ENCODE results near the gene CCN2.
"Not testable (repeated sequence)": the region's sequence is repeated elsewhere in the genome, so short reads cannot be mapped to it uniquely, and the experiment has no call there.

Gene CCN2

DNA sequence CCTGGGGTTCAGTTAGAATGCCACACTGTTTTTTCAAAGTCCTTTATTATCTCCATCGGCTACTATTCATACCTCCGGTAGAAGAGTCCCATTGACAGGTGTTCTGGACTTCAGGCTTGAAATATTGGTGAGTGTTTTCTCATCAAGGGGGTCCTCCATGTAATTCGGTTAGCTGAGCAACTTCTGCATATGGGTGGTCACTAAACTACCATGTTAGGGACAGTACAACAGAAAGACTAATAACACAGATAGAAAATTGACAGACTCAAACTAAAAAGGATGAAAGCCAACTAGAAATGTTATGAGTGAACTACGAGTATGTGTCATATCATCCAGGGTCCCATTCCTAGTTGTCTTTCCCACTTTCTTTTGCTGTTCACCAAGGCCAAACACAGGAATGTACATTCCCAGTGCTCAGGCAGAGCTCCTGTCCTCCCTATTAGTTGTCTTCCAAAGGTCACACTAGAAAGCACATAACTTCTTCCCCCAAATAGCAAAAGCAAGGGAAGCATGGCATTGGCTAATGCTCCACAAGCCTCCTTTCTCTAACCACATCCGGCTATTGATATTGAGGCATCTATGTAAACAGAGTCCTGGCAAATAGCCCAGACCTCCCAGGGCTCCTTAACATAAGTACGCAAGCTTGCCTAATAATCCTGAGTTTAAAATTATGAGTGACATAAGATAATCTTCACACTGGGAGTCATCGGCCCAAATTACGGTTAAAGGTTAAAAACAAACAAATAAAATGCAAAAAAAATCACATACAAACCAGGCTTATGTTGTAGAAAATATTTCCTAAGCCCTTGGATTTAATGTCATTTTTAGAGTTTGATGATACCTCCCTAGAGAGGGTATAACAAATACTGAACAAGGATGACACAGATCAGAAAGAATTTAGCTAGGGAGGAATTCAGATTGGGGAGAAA lies 13.2 kb downstream of the CCN2 start:
- no peak for DNase-seq (ENCODE audit: low read depth)

DNA sequence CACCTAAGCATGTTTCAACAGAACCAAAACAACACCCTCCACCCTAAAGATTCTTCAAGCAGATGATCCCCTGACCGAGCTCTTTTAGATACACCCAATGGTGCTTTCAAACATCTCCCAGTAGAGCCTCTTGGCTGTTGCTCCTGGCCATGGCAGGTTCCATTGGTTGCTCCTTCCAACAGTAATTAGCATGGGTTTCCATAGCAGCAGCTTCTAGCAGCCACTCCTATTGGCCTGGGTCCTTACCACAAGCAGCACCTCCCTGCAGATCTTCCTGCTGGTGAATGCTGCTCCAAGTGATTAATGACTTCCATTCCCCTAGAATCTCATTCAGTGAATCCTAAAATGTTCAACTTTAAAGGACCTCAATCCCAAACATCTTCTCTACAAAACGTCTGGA lies 13.9 kb downstream of the CCN2 start:
- DNase-seq (ENCODE audit: low read depth), result no peak

DNA sequence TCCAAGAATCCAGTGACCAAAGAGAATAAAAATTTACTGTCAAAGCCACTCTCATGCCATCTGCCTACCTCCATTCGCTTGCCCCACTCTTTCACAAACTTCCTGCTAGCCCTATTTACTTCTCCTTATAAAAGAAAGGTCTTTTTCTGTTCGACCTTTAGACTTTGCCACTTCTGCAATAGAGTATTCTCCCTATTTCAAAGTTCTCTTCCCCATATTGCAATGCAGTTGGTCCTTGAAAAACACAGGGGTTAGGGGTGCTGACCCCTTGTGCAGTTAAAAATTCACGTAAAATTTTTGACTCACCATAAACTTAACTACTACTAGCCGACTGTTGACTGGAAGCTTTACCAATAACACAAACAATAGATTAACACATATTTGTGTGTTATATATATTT lies 15.0 kb downstream of the CCN2 start:
- no peak for DNase-seq (ENCODE audit: low read depth)

DNA sequence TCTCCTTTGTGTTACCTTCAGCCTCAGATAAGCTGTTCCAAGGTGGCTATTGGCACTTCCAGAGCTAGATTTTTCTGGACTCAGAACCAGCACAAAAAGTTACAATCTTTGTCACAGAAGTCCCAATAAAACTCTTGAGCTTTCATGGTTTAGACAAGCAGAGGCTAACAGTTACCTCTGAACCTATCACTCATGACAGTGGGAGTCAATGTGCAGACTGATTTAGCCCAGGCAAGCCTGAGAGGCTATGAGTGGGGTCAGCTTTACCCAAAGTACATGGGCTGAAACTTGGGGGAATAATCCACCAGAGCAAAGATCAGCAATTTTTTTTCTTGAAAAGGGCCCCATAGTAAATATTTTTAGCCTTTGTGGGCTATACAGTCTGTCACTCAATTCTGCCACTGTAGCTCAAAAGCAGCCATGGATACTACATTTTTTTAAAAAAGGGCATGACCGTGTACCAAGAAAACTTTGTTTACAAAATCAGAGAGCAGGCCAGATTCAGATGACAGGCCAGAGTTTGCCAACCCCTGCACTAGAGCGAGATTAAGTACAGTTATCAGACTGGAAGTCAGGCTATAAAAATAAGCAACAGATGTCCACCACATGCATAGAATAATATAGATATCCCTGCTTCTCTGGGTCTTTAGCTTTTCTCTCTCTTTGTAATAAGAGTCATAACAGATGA lies 20.0 kb downstream of the CCN2 start:
- no peak for DNase-seq (ENCODE audit: low read depth)

DNA sequence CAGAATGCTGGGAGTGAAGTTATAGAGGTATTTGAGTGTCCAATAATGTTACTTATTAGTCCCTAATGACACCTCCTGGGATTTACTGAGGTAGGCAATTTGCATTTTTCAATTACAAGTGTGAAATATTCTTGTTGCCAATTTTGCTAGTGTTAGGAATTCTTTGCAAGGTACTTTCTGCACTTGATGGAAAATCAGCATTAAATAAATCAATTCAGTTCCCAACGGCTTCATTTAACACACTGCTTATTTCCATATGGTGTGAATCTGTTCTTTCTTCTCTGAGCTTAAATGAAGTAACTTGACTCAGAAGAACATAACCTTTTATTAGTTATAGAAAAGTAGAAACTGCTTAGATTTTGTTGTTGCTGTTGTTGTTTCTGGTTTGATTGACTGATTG lies 21.2 kb downstream of the CCN2 start:
- DNase-seq (ENCODE audit: low read depth), result no peak

DNA sequence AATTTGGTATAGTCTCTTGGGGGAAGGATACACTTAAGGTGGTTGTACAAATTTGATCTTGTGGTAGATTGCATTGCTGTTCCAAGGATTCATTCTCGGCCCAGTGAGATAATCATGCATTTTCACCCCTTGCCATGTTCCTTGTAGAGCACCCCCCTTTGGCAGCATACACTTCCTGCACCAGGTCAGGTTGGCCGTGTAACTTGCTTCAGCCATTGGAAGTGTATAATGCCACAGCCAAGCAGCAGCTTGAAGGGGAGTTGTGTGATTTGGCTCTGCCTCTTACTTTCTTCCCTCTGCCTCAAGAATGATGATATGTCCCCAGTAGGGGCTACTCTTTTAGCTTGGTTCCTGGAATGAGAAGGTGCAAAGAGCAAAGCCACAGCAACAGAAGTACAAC lies 21.9 kb downstream of the CCN2 start:
- no peak for DNase-seq (ENCODE audit: low read depth)

DNA sequence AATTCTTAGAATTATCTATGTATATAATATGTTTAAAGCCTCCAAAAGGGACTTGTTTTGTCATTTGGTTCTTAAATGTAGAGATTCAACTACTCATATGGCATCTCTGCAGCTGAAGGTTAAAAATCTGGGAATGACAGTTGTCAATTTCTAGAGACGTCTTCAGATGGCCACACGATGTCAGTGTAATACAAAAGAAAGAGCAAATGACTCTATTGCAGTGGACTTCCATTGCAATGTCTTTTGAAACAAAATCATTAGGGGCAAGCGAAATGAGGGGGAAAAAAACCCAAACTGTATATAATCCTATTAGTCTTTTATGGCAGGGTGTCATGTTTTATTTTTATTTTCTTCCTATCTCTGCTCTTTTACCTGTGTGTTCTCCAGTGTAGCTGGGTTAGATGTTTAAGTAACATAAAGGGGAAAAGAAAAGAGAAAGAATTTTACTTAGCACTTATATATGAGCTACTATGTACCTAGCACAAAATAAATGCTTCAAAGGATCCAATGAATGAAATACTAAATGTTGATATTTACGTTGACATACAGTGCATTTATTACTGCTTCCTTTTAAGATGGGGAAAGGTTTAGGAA lies 26.2 kb downstream of the CCN2 start:
- no peak for DNase-seq (ENCODE audit: low read depth)

DNA sequence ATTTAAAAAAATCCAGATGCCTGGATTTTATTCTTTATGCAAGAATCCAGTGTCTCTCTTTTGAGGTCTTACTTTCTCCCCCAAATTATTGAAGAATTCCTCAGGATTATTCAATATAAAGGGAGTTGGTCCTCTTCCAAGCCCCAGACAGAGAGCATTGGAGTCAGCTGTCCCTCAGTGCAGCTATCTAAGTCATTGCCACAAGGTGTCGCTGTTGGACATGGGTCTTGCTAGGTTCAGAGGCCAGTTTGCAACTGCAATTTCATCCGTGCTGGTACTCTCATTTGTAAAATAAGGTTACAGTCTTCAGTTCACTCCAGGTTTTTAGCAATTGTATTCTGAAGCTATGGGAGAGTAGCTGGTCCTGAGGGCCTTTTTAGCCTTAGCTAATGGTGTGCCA lies 27.8 kb downstream of the CCN2 start:
- peak; percentile 2 for DNase-seq (ENCODE audit: low read depth)

DNA sequence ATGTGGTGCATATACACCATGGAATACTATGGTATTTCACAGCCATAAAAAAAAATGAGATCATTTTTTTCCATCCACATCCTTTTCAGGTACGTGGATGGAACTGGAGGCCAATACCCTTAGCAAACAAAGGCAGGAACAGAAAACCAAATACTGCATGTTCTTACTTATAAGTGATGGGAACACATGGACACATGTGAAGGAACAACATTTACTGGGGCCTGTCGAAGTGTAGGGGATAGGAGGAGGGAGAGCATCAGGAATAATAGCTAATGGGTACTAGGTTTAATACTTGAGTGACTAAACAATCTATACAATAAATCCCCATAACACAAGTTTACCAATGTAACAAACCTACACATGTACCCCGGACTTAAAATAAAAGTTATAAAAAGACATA lies 30.5 kb downstream of the CCN2 start:
- no peak for DNase-seq (ENCODE audit: low read depth)

DNA sequence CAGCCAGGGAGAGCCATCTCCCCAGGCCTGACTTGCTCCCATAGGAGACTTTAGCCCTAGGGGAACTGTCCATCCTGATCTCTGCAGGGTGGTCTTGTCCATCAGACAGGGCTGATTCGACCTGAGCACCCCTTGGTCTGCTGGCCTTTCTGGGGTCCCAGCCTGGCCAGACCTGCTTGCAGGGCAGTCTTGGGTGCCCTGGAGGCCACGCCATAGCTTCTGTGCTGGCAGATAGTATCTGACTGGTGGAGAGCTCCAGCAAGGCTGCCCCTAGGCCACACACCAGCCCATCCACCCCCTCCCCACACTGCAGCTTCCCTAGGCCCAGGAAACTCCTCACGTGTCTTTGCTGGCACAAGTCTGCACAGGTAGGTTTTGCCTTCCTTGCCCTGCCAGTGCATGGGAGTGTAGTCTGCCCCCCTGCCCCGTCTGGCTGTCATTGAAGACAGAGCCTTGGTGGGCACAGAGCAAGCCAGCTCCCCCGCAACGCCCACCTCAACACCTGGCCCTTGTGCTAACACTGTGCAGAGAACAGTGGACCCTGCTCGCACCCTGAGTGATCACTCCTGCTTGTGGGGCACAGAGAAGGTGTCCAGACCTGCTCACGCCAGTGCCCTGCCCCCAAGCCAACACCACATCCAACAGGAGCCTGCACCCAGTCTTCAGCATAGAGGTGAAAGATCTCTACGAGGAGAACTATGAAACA lies 32.4 kb downstream of the CCN2 start:
- no peak for DNase-seq (ENCODE audit: low read depth)

DNA sequence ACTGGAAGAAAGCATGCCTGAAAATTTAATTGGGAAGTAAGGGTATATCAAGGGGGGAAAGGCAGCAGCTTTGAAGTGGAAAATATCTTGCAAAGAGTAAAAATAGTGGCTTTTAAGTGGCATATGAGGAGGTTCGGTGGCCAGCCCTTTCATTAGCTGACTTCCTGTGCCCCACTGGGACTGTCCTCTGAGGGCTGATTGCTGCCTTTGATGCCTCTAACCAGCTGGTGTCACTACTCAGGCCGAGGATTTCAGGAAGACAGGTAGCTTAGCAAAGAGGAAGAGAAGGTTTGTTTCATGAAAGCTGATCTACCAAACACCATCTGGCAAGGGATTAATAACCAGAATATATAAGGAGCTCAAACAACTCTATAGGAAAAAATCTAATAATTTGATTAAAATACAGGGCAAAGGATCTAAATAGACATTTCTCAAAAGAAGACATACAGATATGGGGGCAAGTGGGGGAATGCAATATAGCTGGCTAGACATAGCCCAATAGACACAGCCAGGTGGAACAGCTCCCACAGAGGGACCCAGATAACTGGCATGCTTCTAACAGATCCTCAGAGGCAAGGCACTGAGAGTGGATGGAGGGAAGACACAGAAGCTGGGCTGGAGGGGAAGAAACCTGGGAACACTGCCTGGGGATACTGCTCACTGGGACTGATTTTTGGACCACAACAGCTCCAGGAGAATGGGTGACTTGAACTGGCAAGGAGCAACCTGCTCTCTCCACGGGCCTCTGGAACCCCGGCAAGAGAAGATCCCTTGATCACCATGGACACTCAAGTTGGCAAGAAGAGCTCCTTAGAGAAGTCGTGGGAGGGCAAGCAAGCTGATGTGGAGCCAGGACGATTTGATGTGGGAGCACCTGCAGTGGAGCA lies 33.2 kb downstream of the CCN2 start:
- no peak for DNase-seq (ENCODE audit: low read depth)

DNA sequence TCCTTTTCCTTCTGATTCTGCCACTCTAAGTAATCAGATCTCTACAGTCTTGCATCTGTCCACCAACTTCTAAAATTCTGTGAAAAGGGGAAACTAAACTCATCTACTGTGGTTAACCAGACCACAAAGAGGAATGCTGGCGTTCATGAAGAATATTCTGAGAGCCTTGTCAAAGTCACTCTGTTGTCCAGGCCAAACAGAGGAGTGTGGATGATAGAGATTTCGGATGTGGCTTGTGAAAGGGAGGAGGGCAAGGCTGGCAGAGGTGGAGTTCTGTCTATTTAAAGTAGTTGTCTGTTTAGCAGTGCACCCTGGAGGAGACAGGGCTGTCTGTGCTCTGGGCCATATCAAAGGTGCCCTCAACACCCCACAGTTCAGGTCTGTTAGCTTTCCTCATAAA lies 33.9 kb downstream of the CCN2 start:
- no peak for DNase-seq (ENCODE audit: low read depth)

DNA sequence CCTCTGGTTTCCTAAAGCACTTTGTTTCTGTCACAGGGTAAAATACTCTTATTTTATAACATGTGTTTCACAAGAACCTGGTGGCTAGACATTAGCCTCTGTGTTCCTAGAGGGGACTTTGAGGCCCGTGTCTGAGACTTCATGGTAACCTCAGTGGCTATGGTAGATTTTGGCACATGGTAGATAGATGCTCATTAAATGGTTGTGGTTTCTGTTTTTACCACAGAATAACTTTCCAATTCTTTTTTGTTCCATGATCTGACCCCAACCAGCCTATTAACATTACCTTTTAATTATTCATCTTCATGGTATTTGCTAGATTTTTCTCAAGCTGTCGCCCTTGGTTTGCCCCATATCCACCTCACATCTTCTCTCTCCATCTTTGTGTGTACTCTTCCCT lies 34.3 kb downstream of the CCN2 start:
- no peak for DNase-seq (ENCODE audit: low read depth)

DNA sequence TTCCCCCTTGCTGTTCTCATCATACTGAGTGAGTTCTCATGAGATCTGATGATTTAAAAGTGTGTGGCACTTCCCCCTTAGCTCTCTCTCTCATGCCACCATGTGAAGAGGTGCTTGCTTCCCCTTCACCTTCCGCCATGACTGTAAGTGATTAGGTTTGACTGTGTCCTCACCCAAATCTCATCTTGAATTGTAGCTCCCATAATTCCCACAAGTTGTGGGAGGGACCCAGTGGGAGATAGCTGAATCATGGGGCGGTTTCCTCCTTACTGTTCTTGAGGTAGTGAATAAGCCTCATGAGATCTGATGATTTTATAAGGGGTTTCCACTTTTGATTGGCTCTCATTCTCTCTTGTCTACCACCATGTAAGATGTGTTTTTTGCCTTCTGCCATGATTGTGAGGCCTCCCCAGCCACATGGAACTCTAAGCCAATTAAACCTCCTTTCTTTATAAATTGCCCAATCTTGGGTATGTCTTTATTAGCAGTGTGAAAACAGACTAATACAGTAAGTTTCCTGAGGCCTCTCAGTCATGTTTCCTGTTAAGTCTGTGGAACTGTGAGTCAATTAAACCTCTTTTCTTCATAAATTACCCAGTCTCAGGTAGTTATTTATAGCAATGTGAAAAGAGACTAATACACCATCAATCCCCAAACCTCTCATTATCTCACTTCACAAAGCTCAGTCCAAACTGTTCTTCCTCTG lies 34.9 kb downstream of the CCN2 start:
- DNase-seq (ENCODE audit: low read depth), result not testable (repeated sequence)

DNA sequence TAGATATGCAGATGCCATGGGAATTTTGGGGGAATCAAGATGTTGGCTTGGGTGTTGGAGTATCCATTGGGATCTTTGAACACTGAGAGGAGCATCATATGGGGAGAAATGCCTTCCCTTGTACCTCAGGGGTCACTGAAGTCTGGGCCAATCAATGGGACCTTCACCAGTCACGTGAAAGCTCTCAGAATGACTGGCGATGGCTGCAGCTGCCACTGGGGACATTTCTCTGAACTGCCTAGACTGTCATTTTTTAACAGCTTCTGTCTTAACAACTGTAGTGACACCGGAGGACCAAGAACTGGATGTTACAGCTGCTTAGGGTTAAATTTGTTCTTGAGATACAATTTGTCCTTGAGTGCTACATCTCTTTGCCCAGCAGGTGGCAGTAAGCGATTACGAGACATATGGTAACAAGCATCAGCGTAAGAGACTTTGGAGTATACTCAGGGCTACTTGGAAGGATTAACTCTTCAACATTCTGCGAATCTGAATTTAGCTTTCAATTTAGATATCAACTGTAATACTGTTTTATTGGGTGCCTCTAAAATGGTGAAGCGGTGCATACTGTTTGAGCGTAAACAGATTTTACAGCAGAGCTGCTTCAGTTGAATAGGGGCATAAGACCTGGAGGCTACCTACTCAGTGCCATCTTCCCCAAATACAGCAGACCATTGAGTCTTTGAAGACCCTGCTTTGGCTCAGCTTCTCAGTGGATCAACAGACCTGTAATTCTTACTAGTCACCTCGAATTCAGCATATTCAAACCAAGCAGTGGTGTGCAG lies 36.0 kb downstream of the CCN2 start:
- DNase-seq (ENCODE audit: low read depth), result peak; percentile 22

DNA sequence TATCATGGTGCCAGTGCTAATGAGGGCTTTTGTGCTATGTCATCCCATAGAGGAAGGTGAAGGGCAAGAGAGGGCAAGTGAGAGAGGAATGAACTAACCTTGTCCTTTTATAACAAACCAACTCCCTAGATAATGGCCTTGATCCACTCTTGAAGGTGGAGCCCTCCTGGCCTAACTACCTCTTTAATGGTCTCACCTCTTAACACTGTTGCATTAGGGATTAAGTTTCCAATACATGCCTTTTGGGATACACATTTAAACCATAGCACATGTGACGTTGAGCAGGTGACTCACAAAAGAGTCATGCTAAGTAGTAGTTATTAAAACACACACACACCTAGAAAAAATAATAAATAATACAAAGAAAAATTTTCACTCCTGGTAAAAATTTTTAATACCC lies 36.9 kb downstream of the CCN2 start:
- DNase-seq (ENCODE audit: low read depth), result no peak

DNA sequence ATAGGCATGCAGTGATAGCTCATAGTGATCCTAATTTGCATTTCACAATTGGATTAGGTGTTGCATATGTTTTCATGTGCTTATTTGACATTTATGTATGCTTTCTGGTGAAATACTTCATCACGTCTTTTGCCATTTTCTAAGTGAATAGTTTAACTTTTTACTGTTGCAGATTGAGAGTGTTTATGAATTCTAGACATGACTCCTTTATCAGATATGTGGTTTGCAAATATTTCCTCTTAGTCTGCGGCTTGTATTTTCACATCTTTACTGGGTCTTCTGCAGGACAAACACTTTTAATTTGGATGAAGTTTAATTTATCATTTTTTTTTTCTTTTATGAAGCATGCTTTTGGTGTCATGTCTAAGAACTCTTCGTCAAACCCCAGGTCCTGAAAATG lies 39.2 kb downstream of the CCN2 start:
- DNase-seq (ENCODE audit: low read depth), result no peak

DNA sequence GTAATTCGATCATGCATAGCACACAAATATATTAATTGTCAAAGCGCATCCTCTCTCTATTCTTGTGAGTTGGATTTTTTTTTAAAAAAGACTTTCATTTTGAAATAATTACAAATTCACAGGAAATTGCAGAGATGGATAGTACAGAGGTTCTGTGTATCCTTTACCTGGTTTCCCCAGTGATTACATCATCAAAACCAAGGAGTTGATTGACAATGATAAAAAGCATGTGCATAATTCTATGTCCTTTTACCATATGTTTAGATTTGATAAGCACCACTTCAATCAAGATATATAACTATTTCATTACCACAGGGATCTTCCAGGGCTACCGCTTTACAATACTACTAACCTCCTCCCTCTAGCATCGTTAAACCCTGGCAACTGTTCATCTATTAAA lies 40.2 kb downstream of the CCN2 start:
- DNase-seq (ENCODE audit: low read depth), result no peak

DNA sequence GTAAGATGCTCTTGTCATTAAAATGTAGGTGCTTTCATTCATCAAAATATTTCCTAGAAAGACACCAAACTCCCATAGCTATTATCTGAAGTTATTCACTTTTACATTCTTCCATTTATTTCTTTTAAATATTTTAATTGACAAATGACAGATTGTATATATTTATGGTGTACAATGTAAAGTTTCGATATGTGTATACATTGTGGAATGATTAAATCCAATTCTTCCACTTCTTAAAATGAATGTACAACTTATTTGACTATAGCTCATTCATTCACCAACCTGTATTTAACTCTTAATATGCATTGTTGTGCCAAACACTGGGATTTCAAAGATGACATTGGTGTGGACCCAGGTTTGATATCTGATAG lies 41.0 kb downstream of the CCN2 start:
- DNase-seq (ENCODE audit: low read depth), result no peak
